ENCODE measurements around the gene BCAR1. TPM values are rescaled to one million over a fixed set of nuclear protein-coding genes. Genes with fewer than 3 reads are reported as not detected.

Gene BCAR1
- total and polyA plus RNA-seq, 2 of the 13 experiments (the other 11 are each of a cell fraction or from before 2014, with no cell fraction given): 48.1 to 51.7 TPM

DNA sequence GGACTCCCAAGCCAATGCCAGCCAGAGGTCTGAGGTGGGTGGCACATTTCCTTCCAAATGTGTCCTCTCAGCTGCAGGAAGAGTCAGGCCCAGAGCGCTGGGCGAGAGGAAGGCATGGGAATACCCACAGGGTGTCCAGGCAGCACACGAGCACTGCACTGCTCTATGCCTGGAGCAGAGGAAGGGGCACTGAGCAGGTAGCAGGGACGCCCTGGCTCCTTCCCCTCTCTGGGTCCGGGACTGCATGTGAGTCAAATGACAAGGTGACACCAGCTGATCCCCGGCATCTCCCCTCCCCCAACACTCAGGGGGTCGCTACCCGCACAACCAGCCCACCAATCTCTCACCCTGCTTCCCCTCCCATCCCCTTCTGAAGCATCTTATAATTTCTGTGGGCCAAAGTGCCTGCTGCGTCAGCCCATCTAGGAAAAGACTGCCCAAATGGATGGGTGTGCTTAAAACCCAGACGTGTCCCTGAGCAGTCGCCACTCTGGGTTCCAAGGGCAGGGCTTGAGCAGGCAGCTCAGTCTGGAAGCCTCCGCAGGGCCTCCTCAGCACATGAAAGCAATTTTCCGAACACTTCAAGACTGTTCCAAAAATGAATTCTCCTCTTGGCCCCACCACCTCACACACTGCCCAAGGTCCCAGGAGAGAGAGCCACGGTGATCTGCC, 12.0 kb upstream of the BCAR1 start (continued):
- TF ChIP-seq, protein P1, sequence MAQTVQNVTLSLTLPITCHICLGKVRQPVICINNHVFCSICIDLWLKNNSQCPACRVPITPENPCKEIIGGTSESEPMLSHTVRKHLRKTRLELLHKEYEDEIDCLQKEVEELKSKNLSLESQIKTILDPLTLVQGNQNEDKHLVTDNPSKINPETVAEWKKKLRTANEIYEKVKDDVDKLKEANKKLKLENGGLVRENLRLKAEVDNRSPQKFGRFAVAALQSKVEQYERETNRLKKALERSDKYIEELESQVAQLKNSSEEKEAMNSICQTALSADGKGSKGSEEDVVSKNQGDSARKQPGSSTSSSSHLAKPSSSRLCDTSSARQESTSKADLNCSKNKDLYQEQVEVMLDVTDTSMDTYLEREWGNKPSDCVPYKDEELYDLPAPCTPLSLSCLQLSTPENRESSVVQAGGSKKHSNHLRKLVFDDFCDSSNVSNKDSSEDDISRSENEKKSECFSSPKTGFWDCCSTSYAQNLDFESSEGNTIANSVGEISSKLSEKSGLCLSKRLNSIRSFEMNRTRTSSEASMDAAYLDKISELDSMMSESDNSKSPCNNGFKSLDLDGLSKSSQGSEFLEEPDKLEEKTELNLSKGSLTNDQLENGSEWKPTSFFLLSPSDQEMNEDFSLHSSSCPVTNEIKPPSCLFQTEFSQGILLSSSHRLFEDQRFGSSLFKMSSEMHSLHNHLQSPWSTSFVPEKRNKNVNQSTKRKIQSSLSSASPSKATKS (CRISPR knock-in tag; IDR thresholded peaks at IDR 0.05): no peak
- TF ChIP-seq ZNF776 (CRISPR knock-in tag; IDR thresholded peaks at IDR 0.05): no peak
- no peak for TF ChIP-seq ZNF550 (CRISPR knock-in tag; IDR thresholded peaks at IDR 0.05; ENCODE audit: borderline replicate concordance)
- TF ChIP-seq, protein P2, sequence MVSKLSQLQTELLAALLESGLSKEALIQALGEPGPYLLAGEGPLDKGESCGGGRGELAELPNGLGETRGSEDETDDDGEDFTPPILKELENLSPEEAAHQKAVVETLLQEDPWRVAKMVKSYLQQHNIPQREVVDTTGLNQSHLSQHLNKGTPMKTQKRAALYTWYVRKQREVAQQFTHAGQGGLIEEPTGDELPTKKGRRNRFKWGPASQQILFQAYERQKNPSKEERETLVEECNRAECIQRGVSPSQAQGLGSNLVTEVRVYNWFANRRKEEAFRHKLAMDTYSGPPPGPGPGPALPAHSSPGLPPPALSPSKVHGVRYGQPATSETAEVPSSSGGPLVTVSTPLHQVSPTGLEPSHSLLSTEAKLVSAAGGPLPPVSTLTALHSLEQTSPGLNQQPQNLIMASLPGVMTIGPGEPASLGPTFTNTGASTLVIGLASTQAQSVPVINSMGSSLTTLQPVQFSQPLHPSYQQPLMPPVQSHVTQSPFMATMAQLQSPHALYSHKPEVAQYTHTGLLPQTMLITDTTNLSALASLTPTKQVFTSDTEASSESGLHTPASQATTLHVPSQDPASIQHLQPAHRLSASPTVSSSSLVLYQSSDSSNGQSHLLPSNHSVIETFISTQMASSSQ (IDR thresholded peaks at IDR 0.05; ENCODE audit: low read depth): no peak
- TF ChIP-seq, protein P2 (CRISPR knock-in tag; IDR thresholded peaks at IDR 0.05; ENCODE audit: borderline replicate concordance): no peak
- TF ChIP-seq, protein P3, sequence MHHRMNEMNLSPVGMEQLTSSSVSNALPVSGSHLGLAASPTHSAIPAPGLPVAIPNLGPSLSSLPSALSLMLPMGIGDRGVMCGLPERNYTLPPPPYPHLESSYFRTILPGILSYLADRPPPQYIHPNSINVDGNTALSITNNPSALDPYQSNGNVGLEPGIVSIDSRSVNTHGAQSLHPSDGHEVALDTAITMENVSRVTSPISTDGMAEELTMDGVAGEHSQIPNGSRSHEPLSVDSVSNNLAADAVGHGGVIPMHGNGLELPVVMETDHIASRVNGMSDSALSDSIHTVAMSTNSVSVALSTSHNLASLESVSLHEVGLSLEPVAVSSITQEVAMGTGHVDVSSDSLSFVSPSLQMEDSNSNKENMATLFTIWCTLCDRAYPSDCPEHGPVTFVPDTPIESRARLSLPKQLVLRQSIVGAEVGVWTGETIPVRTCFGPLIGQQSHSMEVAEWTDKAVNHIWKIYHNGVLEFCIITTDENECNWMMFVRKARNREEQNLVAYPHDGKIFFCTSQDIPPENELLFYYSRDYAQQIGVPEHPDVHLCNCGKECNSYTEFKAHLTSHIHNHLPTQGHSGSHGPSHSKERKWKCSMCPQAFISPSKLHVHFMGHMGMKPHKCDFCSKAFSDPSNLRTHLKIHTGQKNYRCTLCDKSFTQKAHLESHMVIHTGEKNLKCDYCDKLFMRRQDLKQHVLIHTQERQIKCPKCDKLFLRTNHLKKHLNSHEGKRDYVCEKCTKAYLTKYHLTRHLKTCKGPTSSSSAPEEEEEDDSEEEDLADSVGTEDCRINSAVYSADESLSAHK (CRISPR knock-in tag; IDR thresholded peaks at IDR 0.05; ENCODE audit: borderline replicate concordance): no peak
- no peak for TF ChIP-seq ZNF138 (CRISPR knock-in tag; IDR thresholded peaks at IDR 0.05; ENCODE audit: low read depth)
- no peak for TF ChIP-seq MIER3 (CRISPR knock-in tag; IDR thresholded peaks at IDR 0.05; ENCODE audit: borderline replicate concordance)
- TF ChIP-seq, protein P4, sequence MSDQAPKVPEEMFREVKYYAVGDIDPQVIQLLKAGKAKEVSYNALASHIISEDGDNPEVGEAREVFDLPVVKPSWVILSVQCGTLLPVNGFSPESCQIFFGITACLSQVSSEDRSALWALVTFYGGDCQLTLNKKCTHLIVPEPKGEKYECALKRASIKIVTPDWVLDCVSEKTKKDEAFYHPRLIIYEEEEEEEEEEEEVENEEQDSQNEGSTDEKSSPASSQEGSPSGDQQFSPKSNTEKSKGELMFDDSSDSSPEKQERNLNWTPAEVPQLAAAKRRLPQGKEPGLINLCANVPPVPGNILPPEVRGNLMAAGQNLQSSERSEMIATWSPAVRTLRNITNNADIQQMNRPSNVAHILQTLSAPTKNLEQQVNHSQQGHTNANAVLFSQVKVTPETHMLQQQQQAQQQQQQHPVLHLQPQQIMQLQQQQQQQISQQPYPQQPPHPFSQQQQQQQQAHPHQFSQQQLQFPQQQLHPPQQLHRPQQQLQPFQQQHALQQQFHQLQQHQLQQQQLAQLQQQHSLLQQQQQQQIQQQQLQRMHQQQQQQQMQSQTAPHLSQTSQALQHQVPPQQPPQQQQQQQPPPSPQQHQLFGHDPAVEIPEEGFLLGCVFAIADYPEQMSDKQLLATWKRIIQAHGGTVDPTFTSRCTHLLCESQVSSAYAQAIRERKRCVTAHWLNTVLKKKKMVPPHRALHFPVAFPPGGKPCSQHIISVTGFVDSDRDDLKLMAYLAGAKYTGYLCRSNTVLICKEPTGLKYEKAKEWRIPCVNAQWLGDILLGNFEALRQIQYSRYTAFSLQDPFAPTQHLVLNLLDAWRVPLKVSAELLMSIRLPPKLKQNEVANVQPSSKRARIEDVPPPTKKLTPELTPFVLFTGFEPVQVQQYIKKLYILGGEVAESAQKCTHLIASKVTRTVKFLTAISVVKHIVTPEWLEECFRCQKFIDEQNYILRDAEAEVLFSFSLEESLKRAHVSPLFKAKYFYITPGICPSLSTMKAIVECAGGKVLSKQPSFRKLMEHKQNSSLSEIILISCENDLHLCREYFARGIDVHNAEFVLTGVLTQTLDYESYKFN (CRISPR knock-in tag; conservative IDR thresholded peaks at IDR 0.05): no peak

Measured in HepG2 (cell line).